ENCODE measurements around the gene SCAANT1.

- TF ChIP-seq NR2F2 (IDR thresholded peaks at IDR 0.05) (no peak), TAF1 (conservative IDR thresholded peaks at IDR 0.05) (no peak), ZBTB33 (IDR thresholded peaks at IDR 0.05) (no peak)
- TF ChIP-seq, protein P1, sequence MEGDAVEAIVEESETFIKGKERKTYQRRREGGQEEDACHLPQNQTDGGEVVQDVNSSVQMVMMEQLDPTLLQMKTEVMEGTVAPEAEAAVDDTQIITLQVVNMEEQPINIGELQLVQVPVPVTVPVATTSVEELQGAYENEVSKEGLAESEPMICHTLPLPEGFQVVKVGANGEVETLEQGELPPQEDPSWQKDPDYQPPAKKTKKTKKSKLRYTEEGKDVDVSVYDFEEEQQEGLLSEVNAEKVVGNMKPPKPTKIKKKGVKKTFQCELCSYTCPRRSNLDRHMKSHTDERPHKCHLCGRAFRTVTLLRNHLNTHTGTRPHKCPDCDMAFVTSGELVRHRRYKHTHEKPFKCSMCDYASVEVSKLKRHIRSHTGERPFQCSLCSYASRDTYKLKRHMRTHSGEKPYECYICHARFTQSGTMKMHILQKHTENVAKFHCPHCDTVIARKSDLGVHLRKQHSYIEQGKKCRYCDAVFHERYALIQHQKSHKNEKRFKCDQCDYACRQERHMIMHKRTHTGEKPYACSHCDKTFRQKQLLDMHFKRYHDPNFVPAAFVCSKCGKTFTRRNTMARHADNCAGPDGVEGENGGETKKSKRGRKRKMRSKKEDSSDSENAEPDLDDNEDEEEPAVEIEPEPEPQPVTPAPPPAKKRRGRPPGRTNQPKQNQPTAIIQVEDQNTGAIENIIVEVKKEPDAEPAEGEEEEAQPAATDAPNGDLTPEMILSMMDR (IDR thresholded peaks at IDR 0.05; ENCODE audit: low read depth, low read length, missing input control) = no peak
These were observed 12.2 kb downstream of the SCAANT1 start for GRCh38 chr3:63900010-63900409.

Data from liver (tissue), 3 donors.